GM12801 (cell line): Measurements from ENCODE around the gene ERBB4.

ENCODE experiments used
- CTCF ChIP-seq: IDR thresholded peaks from one replicate; pipeline ENCODE4 v1.5.1; 2011; ENCODE audit warnings: control low read depth; ENCODE audit not compliant: insufficient read length; ENCODE audit errors: extremely low read depth

ERBB4 gene

GRCh38 chr2:211665299-211665698, 873.3 kb downstream of the ERBB4 start:
- TF ChIP-seq CTCF = no peak

- TF ChIP-seq CTCF = no peak
Observed at GRCh38 chr2:211664321-211664720, 874.3 kb downstream of the ERBB4 start.

GRCh38 chr2:211654211-211654780, 884.3 kb downstream of the ERBB4 start:
- TF ChIP-seq CTCF = no peak

GRCh38 chr2:211652327-211652726, 886.3 kb downstream of the ERBB4 start:
- TF ChIP-seq CTCF = no peak

- TF ChIP-seq CTCF = no peak
Observed at GRCh38 chr2:211649331-211649730, 889.3 kb downstream of the ERBB4 start.

- no peak for TF ChIP-seq CTCF
Observed at GRCh38 chr2:211631503-211631902, 907.1 kb downstream of the ERBB4 start.

GRCh38 chr2:211623096-211623495, 915.5 kb downstream of the ERBB4 start:
- no peak for TF ChIP-seq CTCF
